Keratinocyte (primary cell): ENCODE results near the gene TMEM132C.

Experiments
- CTCF ChIP-seq, 3 experiments: IDR thresholded peaks in 1 of 3; conservative IDR thresholded peaks in 1 of 3; optimal IDR thresholded peaks in 1 of 3; 2 replicates in 2 of 3; 3 replicates in 1 of 3; pipeline versions ENCODE3 to v1.5.1; 2011; ENCODE audit warnings: low read length in 3 of 3, mild to moderate bottlenecking in 3 of 3, moderate library complexity in 2 of 3, control low read depth in 1 of 3, inconsistent platforms in 1 of 3; ENCODE audit not compliant: insufficient read depth in 2 of 3; ENCODE audit errors: extremely low read depth in 1 of 3
- EZH2 ChIP-seq: IDR thresholded peaks from one replicate; pipeline ENCODE4 v1.6.1; 2012; ENCODE audit warnings: inconsistent platforms, mild to moderate bottlenecking, low read length, moderate library complexity

- TF ChIP-seq CTCF (optimal IDR thresholded peaks at IDR 0.05 in 1 of 3, IDR thresholded peaks at IDR 0.05 in 1 of 3, conservative IDR thresholded peaks at IDR 0.05 in 1 of 3; ENCODE audit: extremely low read depth in 1 of 3, insufficient read depth in 2 of 3, low read length in 3 of 3) (no peak), EZH2 (no peak)
Measured at GRCh38 chr12:128694445-128694844, 427.5 kb downstream of the TMEM132C start.
